HL-60 (cell line): Measurements from ENCODE around the gene HRAS.

Source experiments
- DNase-seq, 2 experiments: peaks; one replicate each; pipeline ENCODE4 v3.0.0-alpha.2; 2010 to 2020; ENCODE audit warnings: low read depth in 1 of 2, low spot score in 1 of 2
- H3K27ac ChIP-seq: fragments of 250-450 bp; sonication (Bioruptor Pico); replicated peaks from 2 replicates; pipeline ENCODE4 v1.5.1; 2020; ENCODE audit warnings: mild to moderate bottlenecking, moderate library complexity
- H3K27me3 ChIP-seq: fragments of 250-450 bp; sonication (Bioruptor Pico); 2 replicates; pipeline ENCODE4 v1.5.1; 2021; ENCODE audit warnings: mild to moderate bottlenecking, moderate library complexity; ENCODE audit not compliant: insufficient read depth, poor library complexity, severe bottlenecking
- H3K4me3 ChIP-seq: replicated peaks from 2 replicates; pipeline ENCODE4 v1.5.1; 2011; ENCODE audit warnings: mild to moderate bottlenecking, control low read depth, low read length; ENCODE audit not compliant: insufficient read depth
- CTCF ChIP-seq: IDR thresholded peaks from one replicate; pipeline ENCODE4 v1.5.1; 2011; ENCODE audit warnings: low read length, control low read depth, inconsistent platforms; ENCODE audit not compliant: insufficient read depth
- GABPA ChIP-seq: IDR thresholded peaks from 2 replicates; pipeline ENCODE4 v1.6.1; 2012; ENCODE audit warnings: low read depth
- POLR2AphosphoS5 ChIP-seq: IDR thresholded peaks from 2 replicates; pipeline ENCODE4 v1.6.1; 2012; ENCODE audit warnings: low read depth
- REST ChIP-seq: IDR thresholded peaks from 2 replicates; pipeline ENCODE4 v1.6.1; 2012; ENCODE audit warnings: low read depth; ENCODE audit not compliant: insufficient replicate concordance
- SPI1 ChIP-seq: IDR thresholded peaks from 2 replicates; pipeline ENCODE4 v1.6.1; 2012; ENCODE audit warnings: low read depth, mild to moderate bottlenecking, borderline replicate concordance

Gene HRAS

GRCh38 chr11:567011-567628, 31.7 kb upstream of the HRAS start:
- TF ChIP-seq GABPA (no peak), POLR2AphosphoS5 (no peak), SPI1 (no peak), CTCF (no peak), REST (no peak)
- Histone ChIP-seq H3K4me3 (peak overlapping the region; percentile 48), H3K27me3 (peaks cover 8% of the 10 kb centered on the region), H3K27ac (no peak overlapping the region)
- no peak for DNase-seq

DNA sequence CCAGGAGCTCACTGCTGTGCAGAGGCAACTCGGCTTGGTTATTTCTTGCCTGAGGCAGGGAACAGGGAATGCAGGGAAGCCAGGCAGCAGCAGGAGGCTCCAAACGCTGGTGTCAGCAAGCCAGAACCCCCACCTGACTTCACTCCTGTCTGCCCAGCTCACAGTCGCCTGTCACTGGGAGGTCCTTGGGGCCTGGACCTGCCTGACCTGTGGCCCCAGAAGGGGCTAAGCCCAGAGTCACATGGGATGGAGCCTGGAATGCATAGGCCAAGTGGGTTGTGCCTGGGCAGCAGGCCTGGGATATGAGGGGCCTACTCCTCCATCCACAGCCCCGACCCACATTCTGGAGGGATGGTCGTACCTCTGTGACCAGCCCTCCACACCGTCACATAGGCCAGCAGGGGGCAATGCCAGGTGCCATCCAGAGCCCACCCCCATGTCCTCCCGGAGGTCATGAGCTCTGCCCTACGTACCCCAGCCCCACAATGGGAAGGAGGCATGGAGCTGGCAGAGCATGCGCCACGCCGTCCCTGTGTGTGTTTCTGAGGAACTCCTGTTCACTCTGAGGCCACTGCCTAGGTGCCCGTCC, 30.6 kb upstream of the HRAS start:
- no peak for DNase-seq
- Histone ChIP-seq H3K4me3 (no peak overlapping the region), H3K27ac (no peak overlapping the region), H3K27me3 (peaks cover 8% of the 10 kb centered on the region)
- TF ChIP-seq SPI1: no peak
- no peak for TF ChIP-seq GABPA
- no peak for TF ChIP-seq REST
- no peak for TF ChIP-seq CTCF
- no peak for TF ChIP-seq POLR2AphosphoS5

DNA sequence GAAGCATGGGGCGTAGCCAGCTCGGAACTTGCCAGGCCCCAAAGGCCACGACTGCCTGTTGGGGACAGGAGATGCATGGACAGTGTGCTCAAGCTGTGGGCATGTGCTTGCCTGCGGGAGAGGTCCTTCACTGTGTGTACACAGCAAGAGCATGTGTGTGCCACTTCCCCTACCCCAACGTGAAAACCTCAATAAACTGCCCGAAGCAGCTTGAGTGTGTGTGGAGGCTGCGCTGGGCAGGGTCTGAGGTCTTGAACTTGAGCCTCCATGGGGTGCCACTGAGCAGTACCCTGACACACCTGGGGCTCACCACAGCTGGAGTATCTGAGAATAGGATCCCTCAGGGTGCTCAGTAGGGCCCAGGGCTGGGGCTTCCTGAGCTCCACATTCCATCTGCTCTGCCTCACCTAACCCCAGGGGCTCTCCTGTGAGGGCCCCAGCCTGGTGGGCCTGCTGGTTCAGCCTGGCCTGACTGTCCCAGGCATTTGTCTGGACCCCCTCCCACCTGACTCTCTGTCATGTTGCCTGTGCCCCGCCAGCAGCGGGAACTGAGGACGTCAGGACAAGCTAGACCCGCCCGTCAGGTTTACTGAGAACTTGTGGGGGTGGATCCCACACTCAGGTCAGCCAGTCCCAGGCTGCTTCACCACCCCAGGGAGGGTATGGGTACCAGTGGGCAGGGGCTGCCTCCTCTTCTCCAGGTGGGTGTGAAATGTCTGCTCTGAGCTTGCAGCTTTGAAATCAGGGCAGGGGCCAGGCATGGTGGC, 28.6 kb upstream of the HRAS start:
- Histone ChIP-seq H3K27ac (no peak overlapping the region), H3K4me3 (no peak overlapping the region), H3K27me3 (peaks cover 1% of the 10 kb centered on the region)
- DNase-seq: no peak
- TF ChIP-seq POLR2AphosphoS5 (no peak), CTCF (no peak), SPI1 (no peak), REST (no peak), GABPA (no peak)
